ENCODE results near the gene MAST3. TPM values are rescaled to one million over a fixed set of nuclear protein-coding genes. Genes with fewer than 3 reads are reported as not detected.
A peak's percentile ranks its signal among the peaks of the same experiment; 100 is the strongest.
"Not testable (repeated sequence)": the region's sequence is repeated elsewhere in the genome, so short reads cannot be mapped to it uniquely, and the experiment has no call there.

MAST3 gene
- total RNA-seq, 4 donors from 2014 or later: 0.66 to 2.8 (median 1.6) TPM

DNA sequence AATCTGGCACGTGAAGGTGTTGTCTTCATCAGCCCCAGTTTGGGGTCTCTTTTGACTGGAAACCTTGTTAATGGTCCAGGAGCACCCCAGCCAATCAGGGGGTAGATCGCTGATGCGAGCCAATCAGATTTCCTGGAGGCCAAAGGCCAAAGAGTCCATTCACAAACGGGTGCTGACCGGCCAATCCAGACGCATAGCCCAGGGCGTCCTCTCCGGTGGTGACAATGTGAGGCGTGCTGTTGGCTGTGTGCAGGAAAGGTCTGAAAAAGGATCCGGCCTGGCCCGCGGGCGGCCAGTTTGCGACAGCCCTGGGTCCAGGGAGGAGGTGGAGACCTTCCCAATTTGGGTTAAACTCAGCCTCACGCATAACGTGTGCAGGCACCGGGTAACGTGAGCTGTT, 3.1 kb downstream of the MAST3 start:
- intact Hi-C loops (cut with DNase I; ENCODE audit: low total_unique reads): no loop called here
- Histone ChIP-seq H3K36me3 (no peaks in the 10 kb centered on the region), H3K27ac (no peak overlapping the region), H3K4me1 (peaks cover 6 to 10% of the 10 kb centered on the region in 2 donors), H3K4me3 (no peak overlapping the region), H3K27me3 (peaks cover 55 to 74% (median 66%) of the 10 kb centered on the region in 3 donors), H3K9me3 (no peaks in the 10 kb centered on the region)
- in situ Hi-C loops (cut with MboI; ENCODE audit: low sequenced_read_pairs in 4 of 4): no loop called here
- ATAC-seq (no peak), DNase-seq (no peak)
- no peak for TF ChIP-seq POLR2A (IDR thresholded peaks at IDR 0.05)
- TF ChIP-seq, protein P1, sequence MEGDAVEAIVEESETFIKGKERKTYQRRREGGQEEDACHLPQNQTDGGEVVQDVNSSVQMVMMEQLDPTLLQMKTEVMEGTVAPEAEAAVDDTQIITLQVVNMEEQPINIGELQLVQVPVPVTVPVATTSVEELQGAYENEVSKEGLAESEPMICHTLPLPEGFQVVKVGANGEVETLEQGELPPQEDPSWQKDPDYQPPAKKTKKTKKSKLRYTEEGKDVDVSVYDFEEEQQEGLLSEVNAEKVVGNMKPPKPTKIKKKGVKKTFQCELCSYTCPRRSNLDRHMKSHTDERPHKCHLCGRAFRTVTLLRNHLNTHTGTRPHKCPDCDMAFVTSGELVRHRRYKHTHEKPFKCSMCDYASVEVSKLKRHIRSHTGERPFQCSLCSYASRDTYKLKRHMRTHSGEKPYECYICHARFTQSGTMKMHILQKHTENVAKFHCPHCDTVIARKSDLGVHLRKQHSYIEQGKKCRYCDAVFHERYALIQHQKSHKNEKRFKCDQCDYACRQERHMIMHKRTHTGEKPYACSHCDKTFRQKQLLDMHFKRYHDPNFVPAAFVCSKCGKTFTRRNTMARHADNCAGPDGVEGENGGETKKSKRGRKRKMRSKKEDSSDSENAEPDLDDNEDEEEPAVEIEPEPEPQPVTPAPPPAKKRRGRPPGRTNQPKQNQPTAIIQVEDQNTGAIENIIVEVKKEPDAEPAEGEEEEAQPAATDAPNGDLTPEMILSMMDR (IDR thresholded peaks at IDR 0.05 in 4 of 5, conservative IDR thresholded peaks at IDR 0.05 in 1 of 5): no peak

DNA sequence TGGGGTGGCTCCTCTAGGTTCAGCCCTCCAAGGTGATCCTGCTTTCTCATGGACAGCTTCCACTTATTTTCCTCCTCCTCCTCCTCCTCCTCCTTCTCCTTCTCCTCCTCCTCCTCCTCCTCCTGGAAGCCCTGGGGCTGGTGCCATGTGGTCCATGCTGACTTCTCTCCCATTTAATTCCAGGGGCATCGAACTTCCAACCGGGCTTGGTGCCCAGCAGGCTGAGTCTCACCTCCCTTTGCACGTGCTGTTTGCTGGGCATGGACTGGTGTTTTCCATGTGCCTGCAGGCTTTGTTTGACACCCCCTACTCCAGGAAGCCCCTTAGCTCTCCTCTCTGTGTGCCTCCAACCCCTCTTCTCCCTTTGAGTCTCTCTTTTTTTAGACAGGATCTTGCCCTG, 3.7 kb downstream of the MAST3 start:
- intact Hi-C loops (cut with DNase I; ENCODE audit: low total_unique reads): no loop called here
- no peak for DNase-seq

DNA sequence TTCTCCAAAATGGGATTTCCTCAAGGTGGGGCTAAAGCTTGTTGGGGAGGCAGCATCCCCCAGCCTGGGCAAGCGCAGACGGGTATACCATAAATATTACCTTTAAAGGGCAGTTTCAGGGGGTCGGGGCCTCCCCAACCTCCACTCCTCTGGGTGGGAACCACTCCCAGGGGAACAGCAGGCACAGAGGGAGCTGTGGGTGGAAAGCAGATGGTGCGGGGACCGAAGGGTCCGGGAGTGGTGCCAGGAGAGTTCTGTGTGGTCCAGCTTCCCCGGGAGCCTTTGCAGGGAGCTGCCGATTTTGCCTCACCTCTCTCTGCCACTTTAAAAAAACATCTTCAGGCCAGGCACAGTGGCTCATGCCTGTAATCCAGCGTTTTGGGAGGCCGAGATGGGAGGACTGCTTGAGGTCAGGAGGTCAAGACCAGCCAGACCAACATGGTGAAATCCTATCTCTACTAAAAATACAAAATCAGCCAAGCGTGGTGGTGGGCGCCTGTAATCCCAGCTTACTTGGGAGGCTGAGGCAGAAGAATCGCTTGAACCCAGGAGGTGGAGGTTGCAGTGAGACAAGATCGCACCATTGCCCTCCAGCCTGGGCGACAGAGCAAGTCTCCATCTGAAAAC, 5.5 kb downstream of the MAST3 start:
- H3K36me3 ChIP-seq: no peaks in the 10 kb centered on the region
- intact Hi-C loops (cut with DNase I; ENCODE audit: low total_unique reads) (no loop called here), in situ Hi-C loops (cut with MboI; ENCODE audit: low sequenced_read_pairs in 4 of 4) (no loop called here)
- ATAC-seq: no peak
- no peaks in the 10 kb centered on the region for H3K9me3 ChIP-seq
- H3K27ac ChIP-seq: no peak overlapping the region
- no peak for DNase-seq
- peaks cover 50 to 57% (median 55%) of the 10 kb centered on the region in 3 donors for H3K27me3 ChIP-seq
- TF ChIP-seq POLR2A (IDR thresholded peaks at IDR 0.05): no peak
- TF ChIP-seq, protein P1 (IDR thresholded peaks at IDR 0.05 in 4 of 5, conservative IDR thresholded peaks at IDR 0.05 in 1 of 5): no peak
- H3K4me3 ChIP-seq: no peak overlapping the region
- H3K4me1 ChIP-seq: peaks cover 6% of the 10 kb centered on the region in 2 donors

More for the DNA sequence above, 3.7 kb downstream of the MAST3 start:
- Histone ChIP-seq H3K27ac (no peak overlapping the region), H3K9me3 (no peaks in the 10 kb centered on the region), H3K4me1 (peaks cover 6 to 10% of the 10 kb centered on the region in 2 donors), H3K36me3 (no peaks in the 10 kb centered on the region), H3K27me3 (peaks cover 57 to 71% (median 67%) of the 10 kb centered on the region in 3 donors), H3K4me3 (no peak overlapping the region)
- TF ChIP-seq, protein P1 (IDR thresholded peaks at IDR 0.05 in 4 of 5, conservative IDR thresholded peaks at IDR 0.05 in 1 of 5): no peak
- no peak for TF ChIP-seq POLR2A (IDR thresholded peaks at IDR 0.05)
- in situ Hi-C loops (cut with MboI; ENCODE audit: low sequenced_read_pairs in 4 of 4): no loop called here
- no peak for ATAC-seq

DNA sequence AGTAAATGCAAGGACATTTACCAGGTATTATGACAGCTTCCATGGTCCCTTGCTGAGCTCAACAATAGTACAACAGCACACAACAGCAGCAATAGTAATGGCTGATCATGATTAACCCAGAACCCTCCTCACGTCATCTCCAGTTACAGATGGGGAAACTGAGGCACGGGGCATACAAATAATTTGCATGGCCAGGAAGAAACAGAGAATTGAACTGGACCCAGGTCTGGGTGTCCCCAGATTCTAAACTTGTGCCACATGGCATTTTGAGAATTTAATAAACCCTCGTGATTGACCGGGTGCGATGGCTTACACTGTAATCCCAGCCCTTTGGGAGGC, 7.2 kb downstream of the MAST3 start:
- in situ Hi-C loops (cut with MboI; ENCODE audit: low sequenced_read_pairs in 4 of 4): no loop called here
- H3K4me1 ChIP-seq: peaks cover 6 to 10% of the 10 kb centered on the region in 2 donors
- no peak overlapping the region for H3K27ac ChIP-seq
- intact Hi-C loops (cut with DNase I; ENCODE audit: low total_unique reads): no loop called here
- no peak for ATAC-seq
- peak overlapping the region; percentile 32 to 48 (median 36) for H3K4me3 ChIP-seq
- no peaks in the 10 kb centered on the region for H3K36me3 ChIP-seq
- H3K9me3 ChIP-seq: no peaks in the 10 kb centered on the region
- no peak for DNase-seq
- peaks cover 33 to 39% (median 38%) of the 10 kb centered on the region in 3 donors for H3K27me3 ChIP-seq
- TF ChIP-seq, protein P1 (IDR thresholded peaks at IDR 0.05 in 4 of 5, conservative IDR thresholded peaks at IDR 0.05 in 1 of 5): no peak
- no peak for TF ChIP-seq POLR2A (IDR thresholded peaks at IDR 0.05)

DNA sequence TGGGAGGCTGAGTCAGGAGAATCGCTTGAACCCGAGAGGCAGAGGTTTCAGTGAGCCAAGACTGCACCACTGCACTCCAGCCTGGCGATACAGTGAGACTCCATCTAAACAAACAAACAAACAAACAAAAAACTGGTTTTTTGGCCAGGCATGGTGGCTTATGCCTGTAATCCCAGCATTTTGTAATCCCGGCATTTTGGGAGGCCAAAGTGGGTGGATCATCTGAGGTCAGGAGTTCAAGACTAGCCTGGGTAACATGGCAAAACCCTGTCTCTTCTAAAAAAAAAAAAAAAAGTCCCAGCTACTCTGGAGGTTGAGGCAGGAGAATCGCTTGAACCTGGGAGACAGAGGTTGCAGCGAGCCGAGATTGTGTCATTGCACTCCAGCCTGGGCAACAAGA, 7.7 kb downstream of the MAST3 start:
- ATAC-seq, DNase-seq: not testable (repeated sequence)
- peaks cover 28 to 36% (median 35%) of the 10 kb centered on the region in 3 donors for H3K27me3 ChIP-seq

More for the DNA sequence above, 7.7 kb downstream of the MAST3 start:
- H3K27ac ChIP-seq; intact Hi-C loops (cut with DNase I; ENCODE audit: low total_unique reads); H3K4me1 ChIP-seq; H3K36me3 ChIP-seq; H3K4me3 ChIP-seq; in situ Hi-C loops (cut with MboI; ENCODE audit: low sequenced_read_pairs in 4 of 4); H3K9me3 ChIP-seq: not testable (repeated sequence)
